NOMO-1 treated with dmso at 0.1 percent for 144 hours (cell line): ENCODE measurements around the gene TAOK1.

ENCODE experiments used
- DNase-seq: peaks from one replicate; lab custom pipeline; 2025; ENCODE audit not compliant: unreplicated experiment; lab: John Stamatoyannopoulos, UW

TAOK1 gene

GRCh38 chr17:29568331-29569244, 178.4 kb downstream of the TAOK1 start, which contains the start of gene TP53I13:
TP53I13 (plus strand) TSS chr17:29568701; CDS start chr17:29568759, 58 bp downstream.
- DNase-seq, result peak; percentile 70

DNA sequence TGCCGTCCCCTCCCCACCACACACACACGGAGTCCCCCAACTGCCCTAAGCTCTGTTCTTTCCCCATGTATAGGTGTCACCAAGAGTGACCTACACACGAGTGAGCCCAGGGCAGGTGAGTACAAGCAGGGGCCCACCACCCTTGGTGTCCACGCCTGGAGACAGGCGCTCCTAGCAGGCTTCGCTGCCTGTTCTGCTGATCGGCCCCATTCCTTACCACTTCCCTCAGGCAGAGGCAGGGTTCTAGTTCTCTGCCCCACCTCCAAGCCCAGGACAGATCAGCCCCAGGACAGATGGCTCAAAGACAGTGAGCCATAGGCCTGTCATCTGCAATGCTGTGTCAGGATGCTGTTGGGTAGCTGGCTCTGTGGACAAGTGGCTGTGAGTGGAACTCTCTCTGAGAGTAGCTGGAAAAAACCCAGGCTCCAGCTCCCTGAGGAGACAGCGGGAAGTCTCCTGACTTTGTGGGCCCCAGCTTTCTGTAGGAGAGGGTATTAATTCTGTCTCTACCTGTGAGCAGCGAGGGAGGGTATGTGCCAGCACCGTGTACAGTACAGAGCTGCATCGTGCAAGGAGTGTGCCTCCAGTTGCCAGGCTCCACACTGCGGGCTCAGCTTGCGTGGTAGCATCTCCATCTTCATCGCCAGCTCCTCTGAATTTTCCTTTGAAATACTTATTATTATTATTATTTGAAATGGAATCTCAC, 179.2 kb downstream of the TAOK1 start:
- DNase-seq, result no peak

DNA sequence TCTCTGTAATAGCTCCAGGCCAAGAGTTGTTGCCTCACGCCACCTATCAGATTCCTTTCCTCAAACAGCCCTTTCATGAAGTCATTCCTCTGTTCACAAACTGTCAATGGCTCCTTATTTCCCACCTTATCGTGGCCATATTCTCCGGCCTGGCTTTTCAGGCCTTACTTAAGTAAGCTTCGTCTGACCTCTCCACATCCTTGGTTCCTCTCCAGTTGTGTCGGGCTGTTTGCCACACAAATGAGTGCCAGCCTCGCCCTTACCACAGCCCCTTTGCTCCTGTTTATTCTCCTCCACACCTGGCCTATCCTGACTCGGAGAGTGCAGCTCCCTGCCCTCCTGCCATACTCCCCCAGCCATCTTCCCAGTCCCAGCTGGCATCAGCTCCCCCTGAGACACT, 180.4 kb downstream of the TAOK1 start:
- DNase-seq, result no peak

- no peak for DNase-seq
These were observed 181.3 kb downstream of the TAOK1 start for GRCh38 chr17:29571486-29571882.

DNA sequence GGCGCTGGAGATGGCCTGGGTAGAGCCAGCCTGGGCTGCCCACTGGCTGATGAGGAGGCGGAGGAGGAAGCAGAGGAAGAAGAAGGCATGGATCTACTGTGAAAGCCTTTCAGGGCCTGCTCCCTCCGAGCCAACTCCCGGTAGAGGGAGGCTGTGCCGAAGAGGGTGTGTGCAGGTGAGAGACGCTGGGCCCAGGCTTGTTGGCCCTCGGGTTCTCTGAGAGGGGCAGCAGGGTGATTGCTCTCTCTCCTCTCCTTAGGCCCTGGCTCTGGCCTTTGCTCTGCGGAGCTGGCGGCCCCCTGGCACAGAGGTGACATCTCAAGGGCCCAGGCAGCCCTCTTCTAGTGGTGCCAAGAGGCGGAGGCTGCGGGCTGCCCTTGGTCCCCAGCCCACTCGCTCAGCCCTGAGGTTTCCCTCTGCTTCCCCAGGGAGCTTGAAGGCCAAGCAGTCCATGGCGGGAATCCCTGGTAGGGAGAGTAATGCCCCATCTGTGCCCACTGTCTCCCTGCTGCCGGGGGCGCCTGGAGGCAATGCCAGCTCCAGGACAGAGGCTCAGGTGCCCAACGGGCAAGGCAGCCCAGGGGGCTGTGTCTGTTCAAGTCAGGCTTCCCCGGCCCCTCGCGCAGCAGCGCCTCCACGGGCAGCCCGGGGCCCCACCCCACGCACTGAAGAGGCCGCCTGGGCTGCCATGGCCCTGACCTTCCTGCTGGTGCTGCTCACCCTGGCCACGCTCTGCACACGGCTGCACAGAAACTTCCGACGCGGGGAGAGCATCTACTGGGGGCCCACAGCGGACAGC, 181.9 kb downstream of the TAOK1 start:
- no peak for DNase-seq

DNA sequence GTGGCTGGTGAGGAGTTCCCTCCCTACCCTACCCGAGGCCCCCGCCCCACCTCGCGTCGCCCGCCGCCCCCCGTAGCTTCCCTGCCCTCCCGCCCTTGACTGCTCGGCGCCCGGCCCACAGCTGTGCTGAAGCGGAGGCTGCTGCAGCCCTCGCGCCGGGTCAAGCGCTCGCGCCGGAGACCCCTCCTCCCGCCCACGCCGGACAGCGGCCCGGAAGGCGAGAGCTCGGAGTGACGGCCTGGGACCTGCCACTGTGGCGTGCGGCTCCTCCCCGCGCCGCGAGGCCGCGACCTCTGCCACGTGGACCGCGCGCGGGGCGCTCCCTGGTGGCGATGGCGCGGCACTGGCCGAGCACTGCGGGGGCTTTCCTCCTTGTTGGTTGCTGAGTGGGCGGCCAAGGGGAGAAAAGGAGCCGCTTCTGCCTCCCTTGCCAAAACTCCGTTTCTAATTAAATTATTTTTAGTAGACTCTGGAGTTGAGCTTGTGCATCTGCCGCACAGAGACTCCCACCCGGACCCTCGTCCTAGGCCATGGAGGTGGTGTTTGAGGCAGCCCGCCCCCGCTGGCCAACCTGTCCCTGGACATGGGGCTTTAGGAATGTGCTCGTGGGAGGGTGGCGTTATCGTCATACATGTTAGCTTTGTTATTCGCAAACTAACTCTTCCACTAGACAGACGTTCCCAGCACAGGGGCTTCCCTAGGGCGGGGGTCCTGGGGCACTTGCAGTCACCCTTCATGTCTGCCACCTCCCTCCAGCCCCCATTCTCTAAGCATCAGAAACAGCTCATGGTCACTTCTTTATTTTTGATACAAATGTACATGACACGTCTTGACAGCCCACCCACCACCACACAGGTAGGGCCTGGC, 182.8 kb downstream of the TAOK1 start:
- DNase-seq, result no peak

GRCh38 chr17:29573558-29573869, 183.4 kb downstream of the TAOK1 start:
- no peak for DNase-seq

DNA sequence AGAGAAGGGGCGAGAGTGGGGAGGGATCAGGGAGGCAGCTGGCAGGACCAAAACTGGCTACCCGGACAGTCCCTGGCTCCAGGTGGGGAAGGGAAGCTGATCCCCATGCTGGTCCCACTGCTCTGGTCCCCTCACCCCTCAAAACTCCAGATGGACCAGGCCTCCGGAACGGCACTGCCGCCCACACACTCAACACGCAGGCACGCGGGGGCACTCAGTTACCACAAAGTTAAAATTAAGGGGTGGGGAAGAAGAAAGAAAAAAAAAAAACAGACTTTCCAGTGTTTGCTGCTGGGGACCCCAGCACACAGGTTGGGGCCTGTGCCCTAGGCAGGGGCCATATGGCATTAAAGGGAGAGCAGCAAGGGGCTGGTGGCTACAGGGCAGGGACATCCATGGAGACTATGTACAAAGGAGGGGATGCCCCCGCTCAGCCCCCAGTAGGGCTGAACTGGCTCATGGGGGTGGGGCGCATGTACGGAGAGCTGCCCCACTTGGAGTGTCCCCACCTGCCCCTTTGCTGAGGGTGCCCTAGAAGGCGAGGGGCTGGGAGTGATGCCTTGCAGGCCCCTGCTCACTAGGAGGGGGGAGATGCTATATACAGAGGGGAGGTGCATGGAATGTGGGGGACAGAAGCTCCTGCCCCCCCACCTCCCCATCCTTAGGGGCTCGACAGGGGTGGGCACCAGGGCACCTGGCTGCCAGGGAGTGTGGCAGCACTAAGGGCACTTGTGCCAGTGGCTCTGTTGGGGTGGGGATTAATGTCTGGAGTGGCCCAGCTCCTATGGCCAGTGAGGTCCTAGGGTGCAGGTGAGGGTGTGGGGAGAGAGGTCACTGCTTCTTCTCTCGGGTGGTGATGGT, 183.9 kb downstream of the TAOK1 start:
- DNase-seq, result no peak

DNA sequence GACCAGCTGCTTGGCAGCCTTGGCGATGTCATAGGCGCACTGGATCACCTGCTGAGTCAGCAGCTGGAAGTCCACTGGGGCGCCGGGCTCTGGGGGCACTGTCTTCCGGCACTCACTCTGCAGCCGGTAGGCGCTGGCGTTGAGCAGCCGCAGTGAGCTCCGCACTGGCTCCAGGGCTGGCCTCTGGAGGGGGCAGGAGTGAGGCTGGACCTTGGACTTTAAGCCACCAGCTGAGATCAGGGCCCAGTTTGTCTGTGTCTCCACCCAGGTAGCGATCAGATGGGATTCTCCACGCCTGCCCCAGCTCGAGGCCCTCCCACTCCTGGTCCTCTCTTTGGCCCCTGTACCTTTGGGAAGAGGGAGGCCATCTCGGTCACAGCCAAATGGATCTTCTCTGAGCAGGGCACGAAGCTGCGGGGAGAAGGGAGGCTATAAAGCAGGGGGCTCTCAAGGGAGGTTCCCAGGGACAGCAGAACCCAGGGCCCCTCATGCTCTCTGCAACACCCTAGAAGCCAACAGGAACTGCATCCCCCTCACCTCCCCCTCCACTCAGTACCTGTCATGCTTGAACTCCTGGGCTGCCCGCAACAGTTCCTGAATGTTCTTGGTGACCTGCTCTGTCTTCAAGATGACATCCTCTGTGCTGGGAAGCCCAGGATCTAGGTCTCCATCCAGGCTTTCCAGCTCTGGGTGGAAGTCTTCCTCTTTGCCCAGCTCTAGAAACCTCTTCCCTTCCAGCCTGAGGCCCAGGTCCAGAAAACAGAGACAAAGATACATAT, 184.8 kb downstream of the TAOK1 start:
- no peak for DNase-seq

- DNase-seq, result no peak
These were observed 185.5 kb downstream of the TAOK1 start for GRCh38 chr17:29575511-29576213.

DNA sequence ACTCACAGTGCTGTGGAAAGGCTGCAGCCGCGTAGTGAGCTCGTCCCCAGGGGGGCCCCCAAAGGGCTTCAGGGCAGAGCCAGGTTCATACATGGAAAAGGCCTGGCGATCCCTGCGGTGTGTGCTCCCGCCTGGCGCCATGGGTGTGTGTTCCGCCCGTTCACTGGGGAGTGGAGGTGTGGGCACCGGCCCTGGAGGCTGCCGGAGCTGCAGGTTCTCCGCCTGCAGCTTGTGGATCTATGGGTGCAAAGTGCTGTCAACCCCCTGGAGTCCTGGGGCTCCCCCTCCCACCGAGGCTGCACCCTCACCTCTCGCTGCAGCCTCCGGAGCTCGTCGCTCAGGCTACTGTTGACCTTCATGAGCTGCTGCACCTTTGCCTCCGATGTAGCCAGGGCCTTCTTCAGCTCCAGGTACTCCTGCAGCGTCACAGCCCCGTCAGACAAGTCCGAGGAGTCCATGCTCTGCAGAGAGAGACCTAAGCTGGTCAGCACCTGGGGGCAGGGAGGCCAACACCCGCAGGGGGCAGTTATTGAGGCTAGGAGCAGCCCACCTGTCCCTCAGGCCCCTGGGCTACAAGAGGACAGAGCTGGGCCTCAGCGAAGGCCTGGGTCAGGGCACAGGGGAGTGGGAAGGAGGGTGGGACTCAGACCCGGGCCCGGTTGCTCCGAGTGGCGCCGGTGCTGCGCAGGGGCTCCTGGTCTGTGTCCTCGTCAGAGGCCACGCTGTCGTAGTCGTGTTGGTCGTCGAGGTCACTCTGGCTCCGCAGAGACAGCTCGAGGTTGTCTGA, 186.2 kb downstream of the TAOK1 start:
- no peak for DNase-seq

GRCh38 chr17:29577001-29577370, 186.8 kb downstream of the TAOK1 start:
- DNase-seq, result no peak

GRCh38 chr17:29577385-29578211, 187.4 kb downstream of the TAOK1 start:
- no peak for DNase-seq

DNA sequence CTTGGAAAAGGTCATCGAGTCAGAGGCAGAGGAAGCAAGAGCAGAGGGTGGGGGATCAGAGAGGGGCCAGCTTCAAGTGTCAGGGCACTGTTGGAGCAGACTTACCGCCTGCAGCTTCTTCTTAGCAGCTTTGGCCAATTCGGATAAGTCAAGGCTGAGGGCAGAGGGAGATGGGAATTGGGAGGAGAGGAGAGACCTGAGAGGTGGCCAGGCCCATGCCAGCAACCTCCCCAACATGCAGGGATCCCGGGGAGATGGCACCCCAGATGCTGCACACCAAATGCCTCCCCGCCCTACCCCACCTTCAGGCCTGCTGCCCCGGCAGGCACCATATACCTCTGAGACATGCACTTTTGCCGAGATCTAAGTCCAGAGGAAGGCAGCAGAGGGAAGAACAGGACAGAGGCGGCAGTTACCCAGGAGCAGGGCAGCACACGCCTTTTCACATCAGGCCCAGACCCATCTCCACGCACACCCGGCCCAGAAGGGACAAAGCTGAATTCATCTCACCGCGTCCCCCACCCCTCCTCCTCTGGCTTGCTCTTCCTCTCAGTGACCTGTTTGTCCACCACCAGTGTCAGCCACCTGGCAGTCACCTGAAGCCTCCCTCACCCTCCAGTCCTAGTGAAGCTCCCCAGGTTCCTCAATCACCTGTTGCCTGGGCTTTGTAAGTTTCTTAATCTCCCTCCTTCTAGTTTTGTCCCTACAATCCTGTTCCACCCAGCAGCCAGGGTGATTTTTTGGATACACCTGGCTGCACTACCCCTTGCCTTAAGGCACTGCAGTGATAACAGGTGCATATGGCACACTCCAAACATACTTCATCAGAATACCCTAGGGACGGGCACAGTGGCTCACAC, 188.7 kb downstream of the TAOK1 start:
- DNase-seq, result no peak

GRCh38 chr17:29579866-29580771, 190.0 kb downstream of the TAOK1 start:
- DNase-seq, result peak; percentile 51
